Measurements from ENCODE around the gene IFT80. TPM values are rescaled to one million over a fixed set of nuclear protein-coding genes. Genes with fewer than 3 reads are reported as not detected.

IFT80 gene
- total and polyA plus RNA-seq, 10 of the 15 experiments (the other 5 are each of a cell fraction or from before 2014, with no cell fraction given) = 6.5 to 21.5 (median 14.1) TPM

GRCh38 chr3:160373655-160374054 is 25.4 kb downstream of the IFT80 start (continued):
- TF ChIP-seq, protein P1, sequence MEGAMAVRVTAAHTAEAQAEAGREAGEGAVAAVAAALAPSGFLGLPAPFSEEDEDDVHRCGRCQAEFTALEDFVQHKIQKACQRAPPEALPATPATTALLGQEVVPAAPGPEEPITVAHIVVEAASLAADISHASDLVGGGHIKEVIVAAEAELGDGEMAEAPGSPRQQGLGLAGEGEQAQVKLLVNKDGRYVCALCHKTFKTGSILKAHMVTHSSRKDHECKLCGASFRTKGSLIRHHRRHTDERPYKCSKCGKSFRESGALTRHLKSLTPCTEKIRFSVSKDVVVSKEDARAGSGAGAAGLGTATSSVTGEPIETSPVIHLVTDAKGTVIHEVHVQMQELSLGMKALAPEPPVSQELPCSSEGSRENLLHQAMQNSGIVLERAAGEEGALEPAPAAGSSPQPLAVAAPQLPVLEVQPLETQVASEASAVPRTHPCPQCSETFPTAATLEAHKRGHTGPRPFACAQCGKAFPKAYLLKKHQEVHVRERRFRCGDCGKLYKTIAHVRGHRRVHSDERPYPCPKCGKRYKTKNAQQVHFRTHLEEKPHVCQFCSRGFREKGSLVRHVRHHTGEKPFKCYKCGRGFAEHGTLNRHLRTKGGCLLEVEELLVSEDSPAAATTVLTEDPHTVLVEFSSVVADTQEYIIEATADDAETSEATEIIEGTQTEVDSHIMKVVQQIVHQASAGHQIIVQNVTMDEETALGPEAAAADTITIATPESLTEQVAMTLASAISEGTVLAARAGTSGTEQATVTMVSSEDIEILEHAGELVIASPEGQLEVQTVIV (IDR thresholded peaks at IDR 0.05; ENCODE audit: borderline replicate concordance, partially characterized antibody) = no peak
- TF ChIP-seq SIN3A (IDR thresholded peaks at IDR 0.05; ENCODE audit: low read depth, low read length) (no peak), RAD21 (IDR thresholded peaks at IDR 0.05; ENCODE audit: insufficient read depth, low read depth, low read length) (no peak), PML (IDR thresholded peaks at IDR 0.05; ENCODE audit: low read length) (no peak)
- TF ChIP-seq, protein P2, sequence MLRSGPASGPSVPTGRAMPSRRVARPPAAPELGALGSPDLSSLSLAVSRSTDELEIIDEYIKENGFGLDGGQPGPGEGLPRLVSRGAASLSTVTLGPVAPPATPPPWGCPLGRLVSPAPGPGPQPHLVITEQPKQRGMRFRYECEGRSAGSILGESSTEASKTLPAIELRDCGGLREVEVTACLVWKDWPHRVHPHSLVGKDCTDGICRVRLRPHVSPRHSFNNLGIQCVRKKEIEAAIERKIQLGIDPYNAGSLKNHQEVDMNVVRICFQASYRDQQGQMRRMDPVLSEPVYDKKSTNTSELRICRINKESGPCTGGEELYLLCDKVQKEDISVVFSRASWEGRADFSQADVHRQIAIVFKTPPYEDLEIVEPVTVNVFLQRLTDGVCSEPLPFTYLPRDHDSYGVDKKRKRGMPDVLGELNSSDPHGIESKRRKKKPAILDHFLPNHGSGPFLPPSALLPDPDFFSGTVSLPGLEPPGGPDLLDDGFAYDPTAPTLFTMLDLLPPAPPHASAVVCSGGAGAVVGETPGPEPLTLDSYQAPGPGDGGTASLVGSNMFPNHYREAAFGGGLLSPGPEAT (IDR thresholded peaks at IDR 0.05; ENCODE audit: low read depth) = no peak
- TF ChIP-seq, protein P3, sequence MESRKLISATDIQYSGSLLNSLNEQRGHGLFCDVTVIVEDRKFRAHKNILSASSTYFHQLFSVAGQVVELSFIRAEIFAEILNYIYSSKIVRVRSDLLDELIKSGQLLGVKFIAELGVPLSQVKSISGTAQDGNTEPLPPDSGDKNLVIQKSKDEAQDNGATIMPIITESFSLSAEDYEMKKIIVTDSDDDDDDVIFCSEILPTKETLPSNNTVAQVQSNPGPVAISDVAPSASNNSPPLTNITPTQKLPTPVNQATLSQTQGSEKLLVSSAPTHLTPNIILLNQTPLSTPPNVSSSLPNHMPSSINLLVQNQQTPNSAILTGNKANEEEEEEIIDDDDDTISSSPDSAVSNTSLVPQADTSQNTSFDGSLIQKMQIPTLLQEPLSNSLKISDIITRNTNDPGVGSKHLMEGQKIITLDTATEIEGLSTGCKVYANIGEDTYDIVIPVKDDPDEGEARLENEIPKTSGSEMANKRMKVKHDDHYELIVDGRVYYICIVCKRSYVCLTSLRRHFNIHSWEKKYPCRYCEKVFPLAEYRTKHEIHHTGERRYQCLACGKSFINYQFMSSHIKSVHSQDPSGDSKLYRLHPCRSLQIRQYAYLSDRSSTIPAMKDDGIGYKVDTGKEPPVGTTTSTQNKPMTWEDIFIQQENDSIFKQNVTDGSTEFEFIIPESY (IDR thresholded peaks at IDR 0.05) = no peak

GRCh38 chr3:160372780-160373179 is 26.2 kb downstream of the IFT80 start:
- Histone ChIP-seq H3K9ac (ENCODE audit: control insufficient read depth, insufficient read depth, low read length) (no peak overlapping the region), H3K79me2 (ENCODE audit: control insufficient read depth, insufficient read depth, low read length) (no peaks in the 10 kb centered on the region), H3K27me3 (replicated peaks in 1 of 2; ENCODE audit: control insufficient read depth in 2 of 2, insufficient read depth in 2 of 2, low read length in 1 of 2) (no peaks in the 10 kb centered on the region), H3K36me3 (ENCODE audit: control insufficient read depth in 2 of 2, insufficient read depth in 2 of 2, low read length in 1 of 2) (peaks cover 0 to 4% of the 10 kb centered on the region in 2 experiments; a peak in 1 of 4 replicates), H2AFZ (ENCODE audit: control insufficient read depth, low read depth, low read length) (no peak overlapping the region), H3K4me3 (no peak overlapping the region), H3K27ac (ENCODE audit: control insufficient read depth, insufficient read depth) (no peak overlapping the region), H3K4me1 (ENCODE audit: control insufficient read depth, insufficient read depth, low read length) (no peaks in the 10 kb centered on the region), H3K4me2 (ENCODE audit: control insufficient read depth, insufficient read depth) (no peak overlapping the region), H4K20me1 (ENCODE audit: control insufficient read depth, insufficient read depth) (no peaks in the 10 kb centered on the region), H3K9me3 (replicated peaks; ENCODE audit: control insufficient read depth, insufficient read depth, low read length) (no peaks in the 10 kb centered on the region)
- DNase-seq (ENCODE audit: low read depth, low spot score) (no peak), ATAC-seq (no peak), FAIRE-seq (no peak)
- SMC1A ChIA-PET (ENCODE audit: uncharacterized antibody, unreplicated experiment) = no interaction called here
- POLR2A ChIA-PET = interaction anchor here (0.8 kb wide), 1 partner anchor 9 kb away, joined by 3 read pairs; no protein-coding TSS in a partner anchor
- intact Hi-C loops (cut with micrococcal nuclease; ENCODE audit: unreplicated experiment) (no loop called here), in situ Hi-C loops (cut with MboI) (no loop called here)
- RAD21 ChIA-PET (ENCODE audit: unreplicated experiment) = no interaction called here
- no TSS peak for BruUV-seq (replicated peaks)
- CTCF ChIA-PET = no interaction called here
- TF ChIP-seq STAT1 (conservative IDR thresholded peaks at IDR 0.05) = no peak
- TF ChIP-seq ATF3 (IDR thresholded peaks at IDR 0.05; ENCODE audit: borderline replicate concordance, extremely low read depth, low read depth, low read length) = no peak
- no peak for TF ChIP-seq SUPT20H (IDR thresholded peaks at IDR 0.05; ENCODE audit: borderline replicate concordance, control insufficient read depth, low read depth, low read length)
- no peak for TF ChIP-seq HSF1 (IDR thresholded peaks at IDR 0.05; ENCODE audit: low read depth, low read length)
- no peak for TF ChIP-seq NFYA (IDR thresholded peaks at IDR 0.05; ENCODE audit: borderline replicate concordance, low read depth, low read length)
- TF ChIP-seq EP300 (IDR thresholded peaks at IDR 0.05; ENCODE audit: borderline replicate concordance in 1 of 2, control insufficient read depth in 1 of 2, low read depth in 2 of 2, low read length in 2 of 2) = no peak
- TF ChIP-seq GABPA (IDR thresholded peaks at IDR 0.05; ENCODE audit: low read depth) = no peak
- TF ChIP-seq SMARCA5 (IDR thresholded peaks at IDR 0.05) = no peak
- no peak for TF ChIP-seq DPF2 (IDR thresholded peaks at IDR 0.05)
- TF ChIP-seq SP1 (IDR thresholded peaks at IDR 0.05; ENCODE audit: low read depth, low read length) = no peak

Measured in GM12878 (cell line).